GM12892 (cell line): ENCODE results near the gene EEIG1. TPM values are rescaled to one million over a fixed set of nuclear protein-coding genes. Genes with fewer than 3 reads are reported as not detected.
"Not testable (repeated sequence)": the region's sequence is repeated elsewhere in the genome, so short reads cannot be mapped to it uniquely, and the experiment has no call there.

Experiments used
- DNase-seq: peaks from one replicate; pipeline ENCODE4 v3.0.0; 2011; ENCODE audit not compliant: insufficient read length
- FAIRE-seq: peaks from 2 replicates; lab custom pipeline; 2011; peaks lifted over from hg19 to GRCh38; lab: Jason Lieb, UNC
- POLR2A ChIP-seq: IDR thresholded peaks from 2 replicates; pipeline ENCODE4 v1.6.1; 2011; ENCODE audit warnings: low read depth, low read length, control low read depth
- POLR2AphosphoS5 ChIP-seq: IDR thresholded peaks from 2 replicates; pipeline ENCODE4 v1.6.1; 2011; ENCODE audit warnings: low read depth, low read length, control low read depth
- TAF1 ChIP-seq: IDR thresholded peaks from 2 replicates; pipeline ENCODE4 v1.6.1; 2011; ENCODE audit warnings: low read depth, mild to moderate bottlenecking, control low read depth, low read length, borderline replicate concordance
- polyA plus RNA-seq: library from polyadenylated mRNA; unstranded; fragments of >200 nt; gene quantifications from one replicate; pipeline ENCODE4 v1.2.1, GENCODE V29; 2012; ENCODE audit warnings: missing spikeins, inconsistent platforms; ENCODE audit not compliant: missing spikeins

Gene EEIG1
- polyA plus RNA-seq: 26.4 TPM

GRCh38 chr9:127980706-127981558, at the start of gene EEIG1:
TSS of gene EEIG1 (minus strand) at chr9:127980989. CDS start at chr9:127980137, 852 bp downstream.
- peak; percentile 90 for DNase-seq
- FAIRE-seq: peak; percentile 95
- peak; percentile 83; the same call in 1 of the 2 replicates for TF ChIP-seq POLR2A
- TF ChIP-seq POLR2AphosphoS5: peak; percentile 50; the same call in 1 of the 2 replicates
- peak; percentile 85; the same call in 1 of the 2 replicates for TF ChIP-seq TAF1

DNA sequence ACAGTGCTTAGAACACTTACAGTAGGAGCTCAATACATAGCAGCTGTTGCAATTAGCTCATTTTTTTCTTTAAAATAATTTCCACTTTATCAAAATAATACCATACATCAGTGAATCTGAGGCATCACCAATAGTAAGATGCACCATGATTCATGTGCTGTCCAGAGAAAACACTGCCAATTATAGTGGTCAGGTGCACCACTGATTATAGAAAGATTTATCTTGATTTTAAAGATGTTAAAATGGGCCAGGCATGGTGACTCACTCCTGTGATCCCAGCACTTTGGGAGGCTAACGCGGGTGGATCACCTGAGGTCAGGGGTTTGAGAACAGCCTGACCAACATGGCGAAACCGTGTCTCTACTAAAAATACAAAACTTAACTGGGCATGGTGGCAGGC, 46.9 kb upstream of the EEIG1 start:
- no peak for TF ChIP-seq POLR2AphosphoS5
- no peak for TF ChIP-seq TAF1
- no peak for TF ChIP-seq POLR2A
- DNase-seq (no peak), FAIRE-seq (no peak)

DNA sequence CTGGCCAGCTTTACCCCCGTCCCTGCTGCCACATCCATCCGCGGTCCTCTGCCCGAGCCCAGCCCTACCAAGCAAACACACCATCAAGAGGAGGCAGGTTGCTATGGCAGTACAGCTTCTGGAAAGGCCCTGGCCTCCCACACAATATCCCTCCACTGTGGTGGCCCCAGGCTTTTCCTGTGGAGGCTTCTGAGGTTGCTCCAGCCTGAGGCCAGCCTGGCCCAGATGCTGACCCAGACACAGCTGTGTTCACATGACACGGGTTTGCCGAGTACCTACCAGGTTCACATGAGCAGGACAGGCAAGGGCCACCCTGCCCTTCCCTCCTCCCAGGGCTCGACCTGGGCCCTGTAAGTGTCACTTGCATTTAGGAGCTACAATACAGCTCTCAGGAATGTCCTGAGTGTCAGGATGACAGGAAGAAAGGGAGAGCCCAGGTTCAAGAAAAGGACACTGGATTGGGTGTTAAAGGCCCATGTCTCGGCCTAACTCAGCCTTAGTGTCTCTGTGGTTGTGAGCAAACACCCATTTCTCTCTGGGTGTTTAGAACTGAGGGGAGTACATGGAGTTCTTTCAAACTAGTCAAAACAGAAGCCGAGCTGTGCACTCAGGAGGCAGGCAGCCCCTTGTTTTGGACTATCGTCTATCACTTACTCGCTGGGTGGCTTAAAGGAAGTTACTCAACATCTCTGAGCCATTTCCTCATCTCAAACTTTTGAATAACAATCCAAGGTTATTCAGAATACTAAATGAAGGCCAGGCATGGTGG, 46.2 kb upstream of the EEIG1 start:
- FAIRE-seq (peak; percentile 30), DNase-seq (no peak)
- no peak for TF ChIP-seq TAF1
- TF ChIP-seq POLR2AphosphoS5: no peak

- DNase-seq (peak; percentile 66), FAIRE-seq (peak; percentile 81)
- TF ChIP-seq POLR2A: peak; percentile 48; the same call in 1 of the 2 replicates
- no peak; the same call in 1 of the 2 replicates for TF ChIP-seq POLR2AphosphoS5
Observed at GRCh38 chr9:128026255-128026772, 45.5 kb upstream of the EEIG1 start.

GRCh38 chr9:128025736-128026135, 44.9 kb upstream of the EEIG1 start:
- FAIRE-seq (peak; percentile 5), DNase-seq (no peak)
- no peak for TF ChIP-seq TAF1
- no peak for TF ChIP-seq POLR2A
- TF ChIP-seq POLR2AphosphoS5: no peak

DNA sequence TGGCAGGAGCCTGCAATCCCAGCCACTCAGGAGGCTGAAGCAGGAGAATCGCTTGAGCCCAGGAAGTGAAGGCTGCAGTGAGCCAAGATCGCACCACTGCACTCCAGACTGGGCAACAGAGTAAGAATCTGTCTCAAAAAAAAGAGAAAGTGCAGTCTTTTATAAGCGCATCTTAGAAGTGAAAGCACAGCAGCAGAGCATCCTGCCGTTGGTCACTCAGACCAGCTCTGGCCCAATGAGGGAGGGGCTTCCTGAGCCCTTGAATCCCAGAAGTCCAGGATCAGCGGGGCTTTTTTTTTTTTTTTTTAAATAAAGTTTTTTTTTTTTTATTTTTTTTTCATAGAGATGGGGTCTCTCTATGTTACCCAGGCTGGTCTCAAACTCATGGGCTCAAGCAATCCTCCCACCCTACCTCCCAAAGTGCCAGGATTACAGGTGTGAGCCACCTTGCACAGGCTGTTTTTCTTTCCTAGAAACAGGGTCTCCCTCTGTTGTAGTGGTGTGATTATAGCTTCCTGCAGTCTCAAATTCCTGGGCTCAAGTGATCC, 44.0 kb upstream of the EEIG1 start:
- no peak for FAIRE-seq
- no peak for DNase-seq
- TF ChIP-seq POLR2A (no peak), TAF1 (no peak), POLR2AphosphoS5 (no peak)

GRCh38 chr9:128023671-128024070, 42.9 kb upstream of the EEIG1 start:
- not testable (repeated sequence) for DNase-seq, FAIRE-seq

GRCh38 chr9:128022886-128023285, 42.1 kb upstream of the EEIG1 start:
- FAIRE-seq (no peak), DNase-seq (no peak)
- TF ChIP-seq TAF1 (no peak), POLR2AphosphoS5 (no peak), POLR2A (no peak)

- TF ChIP-seq POLR2AphosphoS5 (no peak), POLR2A (no peak), TAF1 (no peak)
- FAIRE-seq (no peak), DNase-seq (no peak)
Observed at GRCh38 chr9:128021098-128021497, 40.3 kb upstream of the EEIG1 start.

DNA sequence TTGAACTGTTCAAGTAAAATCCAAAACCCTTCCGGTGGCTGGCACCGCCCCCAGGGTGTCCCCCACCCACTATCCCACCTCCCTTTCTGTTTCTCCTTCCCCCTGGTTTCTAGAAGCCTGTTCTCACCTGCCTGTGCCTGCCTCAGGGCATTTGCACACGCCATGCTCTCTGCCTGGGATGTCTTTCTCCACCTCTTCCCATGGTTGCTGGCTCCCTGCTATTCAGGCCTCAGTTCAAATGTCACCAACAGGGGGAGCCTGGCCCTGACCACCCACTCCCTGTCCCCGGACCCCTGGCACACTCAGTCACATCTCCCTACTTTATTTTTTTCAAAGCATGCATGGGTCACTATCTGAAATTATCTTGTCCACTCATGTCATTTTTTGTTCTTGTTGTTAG, 39.9 kb upstream of the EEIG1 start:
- TF ChIP-seq TAF1 (no peak), POLR2AphosphoS5 (no peak), POLR2A (no peak)
- FAIRE-seq: no peak
- no peak for DNase-seq

- no peak for TF ChIP-seq POLR2A
- no peak for FAIRE-seq
- no peak for DNase-seq
Observed at GRCh38 chr9:128015696-128016095, 34.9 kb upstream of the EEIG1 start.
